Cortex of kidney (tissue), 1 donor: ENCODE measurements around the gene SNX25.
A peak's percentile ranks its signal among the peaks of the same experiment; 100 is the strongest.

Experiments used
- DNase-seq: peaks from one replicate; lab custom pipeline; 2025; lab: John Stamatoyannopoulos, UW

SNX25 gene

GRCh38 chr4:185380320-185380719, 170.9 kb downstream of the SNX25 start:
- DNase-seq, result no peak

- no peak for DNase-seq
These were observed 172.1 kb downstream of the SNX25 start for GRCh38 chr4:185381288-185382196.

GRCh38 chr4:185382754-185383153, 173.4 kb downstream of the SNX25 start:
- DNase-seq, result no peak

- no peak for DNase-seq
These were observed 174.1 kb downstream of the SNX25 start for GRCh38 chr4:185383451-185383850.

- no peak for DNase-seq
These were observed 174.7 kb downstream of the SNX25 start for GRCh38 chr4:185384061-185384460.

GRCh38 chr4:185384930-185385331, 175.5 kb downstream of the SNX25 start:
- DNase-seq, result no peak

- DNase-seq, result no peak
These were observed 178.6 kb downstream of the SNX25 start for GRCh38 chr4:185387957-185388356.

- no peak for DNase-seq
These were observed 181.5 kb downstream of the SNX25 start for GRCh38 chr4:185390941-185391340.

- no peak for DNase-seq
These were observed 182.8 kb downstream of the SNX25 start for GRCh38 chr4:185392156-185392555.

- no peak for DNase-seq
These were observed 185.3 kb downstream of the SNX25 start for GRCh38 chr4:185394568-185395237.

GRCh38 chr4:185395238-185395955, 186.0 kb downstream of the SNX25 start, which contains the start of gene LRP2BP:
Gene LRP2BP (minus strand): TSS chr4:185395924. CDS start chr4:185378186, 17,738 bp downstream.
- DNase-seq, result no peak

- DNase-seq, result peak; percentile 88
These were observed 186.7 kb downstream of the SNX25 start for GRCh38 chr4:185395956-185396723.

- no peak for DNase-seq
These were observed 187.5 kb downstream of the SNX25 start, which contains the start of gene ANKRD37 for GRCh38 chr4:185396724-185397385. Gene ANKRD37 (plus strand): TSS chr4:185396841. CDS start chr4:185396924, 83 bp downstream.

- no peak for DNase-seq
These were observed 189.2 kb downstream of the SNX25 start for GRCh38 chr4:185398618-185399017.

- no peak for DNase-seq
These were observed 190.1 kb downstream of the SNX25 start for GRCh38 chr4:185399466-185399865.

- DNase-seq, result no peak
These were observed 194.6 kb downstream of the SNX25 start for GRCh38 chr4:185404031-185404430.

GRCh38 chr4:185405296-185405999, 196.1 kb downstream of the SNX25 start:
- DNase-seq, result no peak

- DNase-seq, result no peak
These were observed 199.0 kb downstream of the SNX25 start for GRCh38 chr4:185408432-185408831.

- no peak for DNase-seq
These were observed 202.5 kb downstream of the SNX25 start for GRCh38 chr4:185411849-185412248.

- no peak for DNase-seq
These were observed 203.0 kb downstream of the SNX25 start for GRCh38 chr4:185412412-185412811.
